Measurements from ENCODE around the gene CST8. TPM values are rescaled to one million over a fixed set of nuclear protein-coding genes. Genes with fewer than 3 reads are reported as not detected.

The CST8 gene
- total RNA-seq, 4 donors from 2014 or later = not detected

- no peak overlapping the region for H3K4me3 ChIP-seq (replicated peaks in 1 of 3)
- intact Hi-C loops (cut with DNase I) = no loop called here
- WGBS, 2 donors = 68 to 80% methylated on average over 2 of the region's 2 CpGs
- no peaks in the 10 kb centered on the region for H3K36me3 ChIP-seq
- H3K27me3 ChIP-seq = no peaks in the 10 kb centered on the region
- DNase-seq = no peak
- no peaks in the 10 kb centered on the region for H3K9me3 ChIP-seq
- no peaks in the 10 kb centered on the region for H3K4me1 ChIP-seq
- no peak overlapping the region for H3K27ac ChIP-seq
- TF ChIP-seq CTCF (IDR thresholded peaks at IDR 0.05) (no peak), POLR2A (IDR thresholded peaks at IDR 0.05) (no peak)
These were observed 45.5 kb downstream of the CST8 start for GRCh38 chr20:23536328-23536974.

- DNase-seq = no peak
- H3K27ac ChIP-seq = no peak overlapping the region
- TF ChIP-seq POLR2A (IDR thresholded peaks at IDR 0.05) (no peak), CTCF (IDR thresholded peaks at IDR 0.05) (no peak)
- no peaks in the 10 kb centered on the region for H3K36me3 ChIP-seq
- H3K9me3 ChIP-seq = no peaks in the 10 kb centered on the region
- no peak overlapping the region for H3K4me3 ChIP-seq (replicated peaks in 1 of 3)
- H3K4me1 ChIP-seq = no peaks in the 10 kb centered on the region
- intact Hi-C loops (cut with DNase I) = no loop called here
- H3K27me3 ChIP-seq = no peaks in the 10 kb centered on the region
- WGBS, 2 donors = 83 to 84% methylated on average over 3 of the region's 3 CpGs
These were observed 46.1 kb downstream of the CST8 start for GRCh38 chr20:23537030-23537429.

- H3K4me3 ChIP-seq (replicated peaks in 1 of 3) = no peak overlapping the region
- no peaks in the 10 kb centered on the region for H3K4me1 ChIP-seq
- H3K36me3 ChIP-seq = no peaks in the 10 kb centered on the region
- H3K27ac ChIP-seq = no peak overlapping the region
- no peaks in the 10 kb centered on the region for H3K27me3 ChIP-seq
- no peaks in the 10 kb centered on the region for H3K9me3 ChIP-seq
- intact Hi-C loops (cut with DNase I) = no loop called here
- TF ChIP-seq CTCF (IDR thresholded peaks at IDR 0.05) = no peak
- no peak for TF ChIP-seq POLR2A (IDR thresholded peaks at IDR 0.05)
- WGBS, 2 donors = 81% methylated on average over 4 of the region's 4 CpGs
- no peak for DNase-seq
These were observed 49.7 kb downstream of the CST8 start for GRCh38 chr20:23540624-23541023.

GRCh38 chr20:23541330-23541729 lies 50.4 kb downstream of the CST8 start:
- intact Hi-C loops (cut with DNase I) = no loop called here
- H3K9me3 ChIP-seq = no peaks in the 10 kb centered on the region
- no peak for TF ChIP-seq CTCF (IDR thresholded peaks at IDR 0.05)
- no peak for TF ChIP-seq POLR2A (IDR thresholded peaks at IDR 0.05)
- no peak overlapping the region for H3K27ac ChIP-seq
- H3K4me1 ChIP-seq = no peaks in the 10 kb centered on the region
- no peak for DNase-seq
- H3K27me3 ChIP-seq = no peaks in the 10 kb centered on the region
- WGBS, 2 donors = 63 to 74% methylated on average over 1 of the region's 1 CpG
- H3K4me3 ChIP-seq (replicated peaks in 1 of 3) = no peak overlapping the region
- H3K36me3 ChIP-seq = no peaks in the 10 kb centered on the region

GRCh38 chr20:23541776-23542175 lies 50.9 kb downstream of the CST8 start:
- intact Hi-C loops (cut with DNase I) = no loop called here
- Histone ChIP-seq H3K9me3 (no peaks in the 10 kb centered on the region), H3K27me3 (no peaks in the 10 kb centered on the region), H3K27ac (no peak overlapping the region), H3K4me1 (no peaks in the 10 kb centered on the region), H3K36me3 (no peaks in the 10 kb centered on the region), H3K4me3 (replicated peaks in 1 of 3) (no peak overlapping the region)
- no peak for TF ChIP-seq POLR2A (IDR thresholded peaks at IDR 0.05)
- no peak for DNase-seq
- 68 to 86% methylated on average over 2 of the region's 2 CpGs for WGBS, 2 donors
